Measurements from ENCODE around the gene KXD1.

DNA sequence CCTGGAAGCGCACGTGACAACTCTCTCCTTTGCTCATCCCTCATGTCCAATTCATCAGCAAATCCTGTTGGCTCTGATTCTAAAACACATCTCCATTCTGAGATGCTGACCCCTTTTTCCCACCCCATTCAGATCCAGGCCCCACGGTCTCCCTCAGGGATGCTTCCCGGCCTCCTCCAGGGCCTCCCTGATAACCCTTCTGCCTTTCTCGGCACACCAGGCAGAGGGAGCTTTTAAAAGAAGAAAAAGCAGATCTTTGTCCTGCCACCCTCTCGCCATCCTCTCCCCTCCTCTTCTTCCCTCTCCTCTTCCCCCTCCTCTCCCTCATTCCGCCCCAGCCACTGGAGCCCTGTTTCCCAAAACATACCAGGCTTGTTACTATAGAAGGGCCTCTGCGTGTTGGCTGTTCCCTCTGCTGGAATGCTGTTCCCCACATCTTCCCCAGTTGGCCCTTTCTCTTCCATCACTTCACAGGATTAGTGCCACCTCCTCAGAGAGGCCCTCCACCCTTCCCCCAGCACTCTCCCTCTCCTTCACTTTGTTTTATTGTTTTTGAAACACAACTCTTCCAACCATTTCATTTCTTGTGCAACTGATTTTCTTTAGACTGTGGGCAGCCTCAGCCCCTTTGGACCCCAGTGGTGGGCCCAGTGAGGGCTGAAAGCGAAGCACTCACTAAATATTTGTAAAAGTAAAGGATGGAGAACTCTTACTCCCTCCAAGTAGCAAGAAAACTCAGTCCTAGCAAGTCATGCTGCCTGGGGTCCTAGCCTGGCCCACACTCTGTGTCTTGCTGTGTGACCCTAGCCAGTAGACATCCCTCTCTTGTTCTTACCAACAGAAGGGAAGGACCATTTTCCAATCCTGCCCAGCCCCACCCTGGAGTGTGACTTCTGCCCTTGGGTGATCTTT, 51.4 kb downstream of the KXD1 start:
- TF ChIP-seq POLR2A (IDR thresholded peaks at IDR 0.05; ENCODE audit: low read length) (no peak), GATA1 (IDR thresholded peaks at IDR 0.05; ENCODE audit: low read depth, low read length) (no peak)
